Renal cortex interstitium (tissue), 11 donors: Measurements from ENCODE around the gene RPE65. TPM values are rescaled to one million over a fixed set of nuclear protein-coding genes. Genes with fewer than 3 reads are reported as not detected.
"Not testable (repeated sequence)": the region's sequence is repeated elsewhere in the genome, so short reads cannot be mapped to it uniquely, and the experiment has no call there.

ENCODE experiments used
- DNase-seq, 11 donors: peaks; one replicate each; pipeline ENCODE4 v3.0.0-alpha.2; 2013; ENCODE audit warnings: low read depth in 9 of 11, low spot score in 4 of 11; ENCODE audit errors: extremely low read depth in 1 of 11
- polyA plus RNA-seq, 3 donors: library from polyadenylated mRNA; unstranded; fragments of 120-200 nt; gene quantifications; one replicate each; pipeline ENCODE4 v1.2.1, GENCODE V29; 2013; ENCODE audit not compliant: insufficient read length in 3 of 3

The RPE65 gene
- polyA plus RNA-seq, 3 donors = 0.11 to 0.31 (median 0.17) TPM

DNA sequence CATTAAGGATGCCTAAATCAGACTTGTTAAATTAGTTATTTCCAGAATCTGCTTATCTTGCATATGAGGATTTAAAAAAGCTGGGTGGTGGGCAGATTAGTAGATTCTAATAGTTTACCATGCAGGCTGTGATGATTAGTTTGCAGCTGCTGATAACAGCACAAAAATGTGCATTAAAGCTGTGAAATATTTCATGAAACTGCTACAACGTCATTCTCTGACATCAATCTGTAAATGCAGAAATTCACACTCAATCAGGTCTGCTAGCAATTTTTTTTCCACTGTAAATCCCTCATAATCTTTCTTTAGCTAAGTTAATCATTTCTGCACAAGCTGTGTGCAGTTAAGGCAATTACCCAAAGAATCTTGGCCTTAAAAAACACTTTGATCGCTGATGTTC is 9.3 kb upstream of the RPE65 start:
- DNase-seq = peak in 1 of 11 donors; percentile 5

DNA sequence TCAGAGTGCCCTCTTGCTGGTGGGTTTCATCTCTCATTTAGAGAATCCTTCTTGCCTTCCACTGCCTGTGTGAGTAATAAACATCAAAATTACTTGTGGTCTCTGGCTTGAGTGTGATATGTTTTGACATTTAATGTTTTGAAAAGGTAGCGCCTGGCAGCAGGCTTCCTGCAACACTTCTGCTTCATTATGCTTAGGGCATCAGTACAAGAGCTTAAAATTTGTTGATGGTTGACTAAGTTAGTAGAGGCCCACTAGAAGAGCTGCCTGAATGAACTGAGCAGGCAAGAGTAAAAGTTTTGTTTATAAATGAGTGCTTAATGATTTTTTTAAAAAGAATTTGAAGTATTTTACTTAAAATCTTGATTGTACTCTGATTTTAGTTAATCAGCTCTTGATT is 6.4 kb upstream of the RPE65 start:
- no peak for DNase-seq

DNA sequence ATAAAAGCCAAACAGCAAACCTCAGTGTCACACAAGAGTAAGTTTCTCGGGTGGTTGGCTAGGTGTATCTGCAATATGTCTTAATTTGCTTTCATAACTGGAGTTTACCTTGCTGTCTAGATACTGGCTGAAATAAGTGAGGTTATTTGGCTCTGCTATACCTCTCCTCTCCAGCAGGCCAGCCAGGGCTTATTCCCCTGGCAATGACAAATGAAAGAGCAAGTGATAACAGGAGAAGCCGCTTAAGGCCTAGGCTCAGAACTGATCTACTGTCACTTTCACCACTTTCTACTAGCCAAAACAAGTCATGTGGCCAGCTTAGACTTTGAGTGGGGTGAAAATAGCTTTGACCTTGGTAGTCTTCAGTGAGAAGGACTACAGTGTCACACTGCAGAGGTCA is 4.8 kb upstream of the RPE65 start:
- no peak for DNase-seq

DNA sequence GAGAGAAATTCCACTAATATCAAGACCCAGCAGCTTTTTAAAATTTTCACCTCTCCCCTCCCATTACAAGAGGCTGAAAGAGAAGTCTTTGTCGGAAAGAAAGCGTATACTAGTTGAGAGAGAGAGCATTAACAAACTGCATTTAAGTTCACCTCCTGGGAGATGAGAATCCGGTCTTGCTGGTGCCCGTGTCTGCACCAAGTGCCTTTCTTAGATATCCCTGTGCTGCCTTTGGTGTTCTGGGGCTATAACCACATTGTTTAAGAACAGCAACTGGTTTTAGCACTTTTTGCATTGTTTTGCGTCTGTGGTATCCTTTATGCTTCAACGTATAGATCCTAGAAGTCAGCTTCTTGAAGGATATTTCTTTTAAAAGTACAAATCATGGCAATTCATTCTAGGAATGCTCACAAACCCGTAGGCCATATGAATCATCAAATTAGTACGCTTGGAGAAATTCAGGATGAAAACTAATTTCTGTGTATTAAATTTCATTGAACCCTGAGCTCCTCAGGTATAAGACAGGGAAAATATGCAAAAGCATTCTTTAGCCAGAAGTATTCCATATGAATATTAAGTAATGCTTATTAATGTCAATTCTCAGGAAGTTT is 3.4 kb upstream of the RPE65 start:
- DNase-seq = no peak

DNA sequence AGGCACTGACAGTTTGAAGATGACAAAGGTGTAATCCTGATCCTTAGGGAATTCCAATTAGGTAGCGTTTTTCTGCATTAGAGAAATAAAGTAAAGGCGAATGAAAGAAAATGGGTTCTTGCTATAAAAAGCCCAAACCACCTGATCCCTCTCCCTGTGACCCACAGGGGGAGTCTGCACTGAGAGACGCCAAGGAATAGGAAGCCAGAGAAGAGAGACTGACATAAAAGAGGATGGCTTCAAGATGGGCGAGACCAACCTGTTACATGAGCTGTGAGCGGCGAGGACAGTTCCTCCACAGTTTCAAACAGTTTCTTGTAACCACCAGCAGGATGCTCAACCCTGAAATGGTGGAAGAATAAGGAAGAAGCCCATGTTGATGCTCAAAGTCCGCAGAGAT is 1.4 kb downstream of the RPE65 start:
- DNase-seq = no peak

DNA sequence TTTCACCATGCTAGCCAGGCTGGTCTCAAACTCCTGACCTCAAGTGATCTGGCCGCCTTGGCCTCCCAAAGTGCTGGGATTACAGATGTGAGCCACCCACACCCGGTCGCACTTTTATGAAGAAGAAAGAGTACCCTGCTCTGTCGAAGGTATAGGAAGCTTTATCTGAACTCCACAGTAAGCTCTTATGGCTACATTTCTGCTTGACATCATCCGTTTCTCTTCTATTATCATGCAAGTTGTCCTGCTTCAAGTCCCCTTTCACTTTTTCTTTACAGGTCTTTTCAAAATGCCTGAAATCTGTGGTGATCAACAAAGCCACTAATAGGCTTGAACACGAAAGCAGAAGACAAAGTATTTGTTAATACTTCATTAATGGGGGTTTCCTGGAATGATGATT is 4.0 kb downstream of the RPE65 start:
- DNase-seq = no peak

DNA sequence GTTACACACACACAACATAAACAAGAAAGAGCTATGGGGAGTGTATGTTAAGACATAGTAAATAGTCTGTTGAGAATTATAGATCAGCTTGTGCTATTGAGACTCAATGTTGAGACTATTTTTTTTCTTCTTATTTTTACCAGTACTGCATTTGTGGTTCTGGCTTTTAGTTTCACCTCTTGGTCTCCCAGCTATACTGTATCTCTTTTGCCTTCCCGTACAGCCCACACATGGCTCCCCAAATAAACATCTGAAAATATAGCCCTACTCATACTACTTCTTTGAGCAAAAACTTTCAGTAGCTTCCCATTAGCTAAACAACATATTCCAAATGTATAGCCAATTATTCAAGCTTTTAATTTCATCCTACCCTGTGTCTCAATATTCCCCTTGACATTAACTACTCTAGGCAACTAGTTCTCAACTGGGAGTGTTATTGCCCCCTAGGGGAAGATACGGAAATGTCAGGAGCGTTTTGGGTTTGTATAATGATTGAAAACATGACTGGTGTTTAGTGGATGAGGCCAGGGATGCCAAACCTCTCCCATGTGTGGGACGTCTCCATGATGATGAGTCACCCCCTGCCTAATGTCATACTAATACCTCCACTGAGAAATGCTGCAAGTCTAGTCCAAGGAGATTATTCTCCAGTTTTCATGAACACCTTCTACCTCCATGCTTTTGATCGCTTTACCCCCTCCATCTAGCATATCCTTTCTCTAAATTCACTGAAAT is 6.8 kb downstream of the RPE65 start:
- peak in 1 of 11 donors; percentile 4 for DNase-seq

DNA sequence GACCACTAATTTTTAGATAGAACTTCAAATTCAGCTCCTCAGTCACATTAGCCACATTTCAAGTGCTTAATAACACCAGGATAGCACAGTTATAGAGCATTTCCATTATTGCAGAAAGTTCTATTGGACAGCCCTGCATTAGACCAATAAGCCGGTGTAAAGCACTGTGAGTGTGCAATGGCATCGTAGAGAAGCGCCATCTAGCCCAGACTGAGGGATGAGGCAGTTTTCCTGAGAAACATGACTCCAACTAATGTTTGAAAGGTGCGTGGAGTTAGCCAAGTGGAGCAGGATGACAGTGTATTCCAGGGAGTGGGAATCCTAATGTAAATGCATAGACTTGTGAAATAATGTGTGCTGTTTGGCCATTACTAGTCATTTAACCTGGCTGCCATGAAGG is 7.7 kb downstream of the RPE65 start:
- DNase-seq = no peak

DNA sequence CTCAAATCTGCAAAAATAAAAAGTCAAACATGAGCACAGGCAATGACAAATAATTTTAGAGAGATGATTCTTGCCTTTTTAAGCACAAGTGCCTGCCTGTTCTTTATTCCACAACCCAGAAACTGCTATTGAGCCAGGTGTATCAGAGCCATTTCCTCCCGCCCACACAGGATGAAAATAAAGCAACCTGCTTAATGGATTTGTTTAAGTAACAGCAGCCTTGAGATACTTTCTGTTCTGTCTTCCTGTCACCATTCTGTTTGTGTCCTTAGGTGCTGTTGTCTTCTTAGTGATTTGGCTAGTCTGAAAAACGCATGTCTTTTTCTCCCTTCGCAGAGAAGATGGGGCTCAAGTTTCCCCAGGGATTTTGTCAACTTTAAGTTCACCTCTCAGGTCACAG is 11.4 kb downstream of the RPE65 start:
- no peak for DNase-seq

DNA sequence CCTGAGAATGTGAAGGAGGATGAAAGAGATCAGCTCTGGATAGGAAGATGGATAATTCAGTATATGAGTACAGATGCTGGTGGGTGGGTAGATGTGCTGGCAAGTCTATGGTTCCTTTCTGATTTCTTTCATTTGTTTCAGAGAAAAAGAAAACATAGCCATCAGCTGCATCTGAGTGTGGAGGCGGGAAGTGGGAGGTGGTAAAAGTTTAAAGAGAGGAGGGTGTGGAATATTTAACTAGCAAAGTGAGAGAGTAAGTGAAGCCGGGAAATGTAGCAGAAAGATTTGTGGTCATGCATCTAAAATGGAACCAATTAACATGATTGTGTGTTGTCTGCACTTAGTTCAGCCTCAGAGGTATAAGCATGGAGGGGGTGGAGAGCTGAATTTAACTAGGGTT is 16.4 kb downstream of the RPE65 start:
- peak in 2 of 11 donors; percentile 2 to 7 for DNase-seq

DNA sequence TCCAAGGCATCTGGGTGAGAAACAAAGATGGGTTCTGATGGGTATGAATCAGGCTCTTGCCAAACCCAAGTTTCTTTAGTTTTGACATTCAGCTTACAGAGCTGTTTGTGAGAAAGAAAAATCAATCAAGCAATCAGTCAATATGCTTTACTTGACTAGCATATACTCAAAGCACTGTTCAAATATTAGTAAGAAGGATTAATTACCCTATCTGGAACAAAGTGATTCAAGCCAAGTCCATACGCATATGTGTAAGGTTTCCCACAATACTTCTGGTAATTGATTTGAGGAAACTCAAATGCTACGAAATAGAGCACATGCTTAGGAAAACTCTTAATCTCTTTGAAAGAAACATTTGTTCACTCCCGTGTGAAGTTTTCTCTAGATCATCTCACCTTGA is 18.7 kb downstream of the RPE65 start:
- no peak for DNase-seq

DNA sequence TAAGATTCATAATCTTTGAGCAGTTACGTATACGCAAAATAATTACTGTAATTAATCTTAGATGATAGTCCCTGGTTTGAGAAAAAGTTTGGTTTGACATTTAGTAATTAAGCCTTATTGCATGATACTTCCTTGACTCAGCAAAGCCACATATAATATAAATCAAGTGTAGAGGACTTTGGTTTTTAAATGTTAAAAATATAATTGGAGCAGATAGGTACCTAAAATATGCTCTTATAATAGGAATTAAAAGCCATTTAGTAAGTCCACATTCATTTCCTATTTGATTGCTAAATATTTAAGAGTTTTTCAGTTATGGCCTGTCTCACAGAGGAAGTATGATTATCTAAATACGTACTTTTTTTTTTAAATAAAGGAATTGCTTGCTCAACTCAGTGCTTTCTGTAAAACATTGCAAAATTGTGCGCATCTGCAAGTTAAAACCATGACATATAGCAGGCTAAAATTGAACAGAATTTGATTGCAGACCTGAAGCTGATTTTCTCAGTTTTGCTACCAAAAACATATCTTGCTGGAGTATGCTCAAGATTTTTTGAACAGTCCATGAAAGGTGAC is 20.4 kb downstream of the RPE65 start:
- no peak for DNase-seq

DNA sequence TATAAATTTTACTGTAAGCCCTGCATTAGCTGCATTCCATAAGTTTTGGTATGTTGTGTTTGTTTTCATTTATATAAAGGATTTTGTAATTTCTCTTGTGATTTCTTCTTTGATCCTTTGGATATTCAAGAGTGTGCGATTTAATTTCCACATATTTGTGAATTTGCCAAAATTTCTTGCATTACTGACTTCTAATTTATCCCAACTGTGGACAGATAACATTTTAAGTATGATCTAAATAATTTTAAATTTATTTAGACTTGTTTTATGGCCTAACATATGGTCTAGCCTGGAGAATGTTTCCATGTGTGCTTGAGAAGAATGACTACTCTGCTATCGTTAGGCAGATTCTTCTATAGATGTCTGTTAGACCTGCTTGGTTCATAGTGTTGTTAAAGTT is 23.2 kb downstream of the RPE65 start:
- DNase-seq = no peak

DNA sequence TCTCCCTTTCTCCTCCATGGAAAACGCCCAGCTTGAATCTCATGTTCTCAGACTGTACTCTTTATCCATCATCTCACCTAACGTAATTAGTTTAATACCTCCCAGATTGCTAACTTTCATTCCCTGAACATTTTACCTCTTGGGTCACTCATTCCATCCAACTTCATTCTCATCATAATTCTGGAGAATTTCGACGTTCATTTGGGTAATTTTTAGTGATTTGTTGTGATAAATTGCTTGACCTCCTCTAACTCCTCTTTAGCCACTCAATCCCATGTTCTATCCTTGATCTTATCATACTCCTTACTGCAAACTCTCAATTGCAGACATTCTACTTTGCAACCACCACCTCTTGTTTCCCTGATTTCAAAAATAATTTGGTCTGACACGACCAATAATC is 28.4 kb downstream of the RPE65 start:
- DNase-seq = no peak

DNA sequence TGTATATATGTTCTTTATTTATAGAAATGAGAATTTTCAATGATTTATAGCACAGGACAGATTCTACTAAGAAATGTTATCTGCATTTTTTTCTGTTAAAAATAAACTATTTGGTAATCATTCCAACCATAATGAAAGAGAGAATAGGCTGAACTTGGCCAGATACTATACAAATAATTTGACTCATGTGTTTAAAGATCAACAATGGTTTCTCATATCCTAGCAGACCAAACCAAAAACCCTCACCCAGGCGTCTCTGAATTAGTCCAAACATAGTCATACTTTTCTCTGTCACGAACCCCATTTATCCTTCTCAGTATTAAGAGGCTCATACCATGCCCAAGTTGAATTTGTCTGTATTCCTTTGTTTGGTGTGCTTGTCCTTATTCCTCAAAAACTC is 40.3 kb downstream of the RPE65 start:
- DNase-seq = no peak

DNA sequence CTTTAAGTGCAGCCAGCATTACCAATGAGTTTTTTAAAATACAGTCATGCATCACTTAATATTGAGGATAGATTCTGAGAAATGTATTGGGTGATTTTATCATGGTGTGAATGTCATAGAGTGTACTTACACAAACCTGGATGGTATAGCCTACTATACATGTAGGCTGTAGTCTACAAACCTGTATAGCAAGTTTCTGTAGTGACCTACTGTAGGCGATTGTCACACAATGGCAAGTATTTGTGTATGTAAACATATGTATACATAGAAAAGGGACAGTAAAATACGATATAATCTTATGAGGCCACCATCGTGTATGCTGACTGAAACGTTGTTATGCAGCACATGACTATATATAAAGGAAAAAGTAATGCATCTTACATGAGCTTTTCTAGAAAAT is 48.2 kb downstream of the RPE65 start:
- DNase-seq = no peak

DNA sequence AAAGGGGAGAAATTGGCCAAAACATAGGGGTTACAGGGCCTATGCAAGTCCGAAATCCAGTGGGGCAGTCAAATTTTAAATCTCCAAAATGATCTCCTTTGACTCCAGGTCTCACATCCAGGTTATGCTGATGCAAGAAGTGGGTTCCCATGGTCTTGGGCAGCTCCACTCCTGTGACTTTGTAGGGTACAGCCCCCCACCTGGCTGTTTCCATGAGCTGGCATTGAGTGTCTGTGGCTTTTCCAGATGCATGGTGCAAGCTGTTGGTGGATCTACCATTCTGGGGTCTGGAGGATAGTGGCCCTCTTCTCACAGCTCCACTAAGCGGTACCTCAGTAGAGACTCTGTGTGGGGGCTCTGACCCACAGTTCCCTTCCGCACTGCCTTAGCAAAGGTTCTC is 54.2 kb downstream of the RPE65 start:
- not testable (repeated sequence) for DNase-seq

DNA sequence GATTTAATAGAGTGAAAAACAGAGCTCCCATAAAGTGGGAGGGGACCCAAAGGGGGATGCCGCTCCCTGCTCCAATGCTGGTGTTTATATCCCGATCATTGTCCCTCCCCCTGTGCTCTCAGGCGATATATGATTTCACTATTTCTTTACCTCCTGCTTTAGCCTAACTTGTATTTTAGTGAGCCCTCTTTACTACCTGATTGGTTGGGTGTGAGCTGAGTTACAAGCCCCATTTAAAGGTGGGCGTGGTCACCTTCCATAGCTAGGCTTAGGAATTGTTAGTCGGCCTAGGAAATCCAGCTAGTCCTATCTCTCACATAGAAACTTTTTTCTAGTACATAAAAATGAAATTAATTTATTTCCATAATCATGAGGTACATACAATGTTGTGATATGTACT is 57.3 kb downstream of the RPE65 start:
- DNase-seq = not testable (repeated sequence)

DNA sequence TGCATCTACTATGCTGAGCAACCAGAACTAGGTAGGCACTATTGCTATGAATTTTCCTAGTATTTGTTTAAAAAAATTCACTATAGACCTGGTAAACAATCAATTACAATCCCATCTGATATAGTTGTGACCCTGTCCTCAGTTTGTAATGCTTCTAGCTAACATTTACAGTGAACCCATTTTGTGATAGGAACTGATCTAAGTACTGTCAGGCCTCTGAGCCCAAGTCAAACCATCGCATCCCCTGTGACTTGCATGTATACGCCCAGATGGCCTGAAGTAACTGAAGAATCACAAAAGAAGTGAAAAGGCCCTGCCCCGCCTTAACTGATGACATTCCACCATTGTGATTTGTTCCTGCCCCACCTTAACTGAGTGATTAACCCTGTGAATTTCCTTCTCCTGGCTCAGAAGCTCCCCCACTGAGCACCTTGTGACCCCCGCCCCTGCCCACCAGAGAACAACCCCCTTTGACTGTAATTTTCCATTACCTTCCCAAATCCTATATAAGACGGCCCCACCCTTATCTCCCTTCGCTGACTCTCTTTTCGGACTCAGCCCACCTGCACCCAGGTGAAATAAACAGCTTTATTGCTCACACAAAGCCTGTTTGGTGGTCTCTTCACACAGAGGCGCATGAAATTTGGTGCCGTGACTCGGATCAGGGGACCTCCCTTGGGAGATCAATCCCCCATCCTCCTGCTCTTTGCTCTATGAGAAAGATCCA is 63.8 kb downstream of the RPE65 start:
- DNase-seq = not testable (repeated sequence)

DNA sequence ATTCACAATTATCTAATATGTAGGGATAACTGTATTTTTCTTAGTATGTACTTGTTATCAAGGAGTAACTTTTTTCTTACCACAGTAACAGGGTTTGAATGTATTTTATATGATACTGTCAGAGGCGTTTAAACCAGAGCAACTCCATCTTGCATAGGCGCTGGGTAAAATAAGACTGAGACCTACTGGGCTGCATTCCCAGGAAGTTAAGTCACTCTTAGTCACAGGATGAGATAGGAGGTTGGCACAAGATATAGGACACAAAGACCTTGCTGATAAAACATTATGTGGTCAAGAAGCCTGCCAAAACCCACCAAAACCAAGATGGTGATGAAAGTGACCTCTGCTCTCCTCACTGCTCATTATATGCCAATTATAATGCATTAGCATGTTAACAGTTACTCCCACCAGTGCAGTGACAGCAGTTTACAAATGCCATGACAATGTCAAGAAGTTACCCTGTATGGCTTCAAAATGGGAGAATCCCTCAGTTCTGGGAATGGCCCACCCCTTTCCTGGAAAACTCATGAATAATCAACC is 64.8 kb downstream of the RPE65 start:
- DNase-seq = no peak
